Measurements from ENCODE around the gene ARID1A.
A peak's percentile ranks its signal among the peaks of the same experiment; 100 is the strongest.

Gene ARID1A

GRCh38 chr1:26761217-26761616 is 65.4 kb downstream of the ARID1A start:
- DNase-seq (ENCODE audit: low spot score) = no peak

DNA sequence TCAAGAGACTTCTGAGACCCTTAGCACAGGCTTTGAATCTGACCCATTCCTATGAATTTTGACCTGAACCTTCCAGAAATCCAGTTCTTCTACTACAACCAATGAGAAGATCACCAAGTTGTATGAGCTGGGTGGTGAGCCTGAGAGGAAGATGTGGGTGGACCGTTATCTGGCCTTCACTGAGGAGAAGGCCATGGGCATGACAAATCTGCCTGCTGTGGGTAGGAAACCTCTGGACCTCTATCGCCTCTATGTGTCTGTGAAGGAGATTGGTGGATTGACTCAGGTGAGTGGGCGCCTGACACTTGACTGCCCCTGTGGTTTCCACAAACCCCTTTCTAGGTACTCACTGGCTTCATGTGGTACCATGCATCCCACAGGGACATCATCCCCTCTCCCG is 71.9 kb downstream of the ARID1A start:
- no peak for DNase-seq (ENCODE audit: low spot score)

- DNase-seq (ENCODE audit: low spot score) = peak; percentile 70
These were observed 72.9 kb downstream of the ARID1A start for GRCh38 chr1:26768755-26769154.

DNA sequence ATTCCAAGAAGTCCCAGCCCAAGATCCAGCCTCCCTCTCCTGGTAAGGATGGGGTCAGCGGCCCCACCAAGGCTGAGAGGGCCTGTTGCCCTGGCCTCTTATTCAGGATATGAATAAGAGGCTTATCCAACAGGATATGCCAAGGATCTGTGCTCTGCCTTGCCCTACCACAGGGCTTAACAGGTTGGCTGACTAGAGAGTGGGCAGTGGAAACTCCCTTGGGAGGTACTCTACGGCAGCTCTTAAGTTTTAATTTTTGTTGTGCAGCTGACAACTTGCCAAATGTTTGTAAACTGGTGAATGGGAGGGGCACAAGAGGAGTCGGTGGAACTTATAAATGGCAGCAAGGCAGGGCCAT is 75.4 kb downstream of the ARID1A start:
- DNase-seq (ENCODE audit: low spot score) = no peak

DNA sequence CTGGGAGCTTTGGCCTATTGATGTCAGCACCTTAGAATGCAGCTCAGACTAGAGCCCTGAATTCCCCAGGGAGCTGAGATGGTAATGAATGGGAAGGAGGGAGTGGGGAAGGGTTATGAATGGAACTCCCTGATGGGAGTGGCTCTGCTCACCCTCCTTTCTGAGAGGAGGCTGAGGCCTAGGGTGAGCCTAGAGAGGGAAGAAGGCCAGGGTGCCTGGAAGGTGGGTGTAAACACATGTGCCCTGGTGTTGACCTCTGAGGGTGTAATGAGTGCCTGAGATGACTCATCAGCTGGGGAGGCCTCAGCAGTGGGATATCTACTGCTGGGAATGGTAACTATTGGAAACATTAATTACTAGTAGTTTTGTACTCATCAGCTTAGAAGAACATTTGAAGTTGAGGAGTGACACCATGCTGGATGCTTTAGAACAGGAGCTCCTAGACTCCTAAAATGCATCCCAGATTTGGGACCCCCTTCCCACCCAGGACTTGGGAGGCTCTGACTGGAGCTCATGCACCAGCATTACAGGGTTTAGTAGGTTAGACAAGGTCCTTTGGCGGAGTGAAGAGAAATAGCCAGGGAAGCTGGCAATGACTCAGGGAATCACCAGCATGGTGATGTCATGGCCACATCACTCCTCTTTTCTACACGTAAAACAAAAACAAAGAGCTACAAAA is 76.0 kb downstream of the ARID1A start:
- peak; percentile 98 for DNase-seq (ENCODE audit: low spot score)

DNA sequence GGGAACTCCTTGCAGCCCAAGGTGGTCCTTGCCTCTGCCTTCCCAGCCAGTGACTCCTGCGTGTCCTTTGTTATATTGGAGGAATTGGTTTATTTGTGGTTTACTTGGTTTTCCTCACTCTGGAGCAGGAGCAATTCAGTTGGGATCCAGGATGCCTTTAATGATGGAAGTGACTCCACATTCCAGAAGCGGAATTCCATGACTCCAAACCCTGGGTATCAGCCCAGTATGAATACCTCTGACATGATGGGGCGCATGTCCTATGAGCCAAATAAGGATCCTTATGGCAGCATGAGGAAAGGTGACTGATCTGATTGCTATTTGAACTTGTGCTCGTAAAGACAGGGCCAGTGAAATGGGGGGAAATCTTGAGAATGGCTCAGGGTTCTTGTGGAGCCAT is 76.9 kb downstream of the ARID1A start:
- peak; percentile 99 for DNase-seq (ENCODE audit: low spot score)

DNA sequence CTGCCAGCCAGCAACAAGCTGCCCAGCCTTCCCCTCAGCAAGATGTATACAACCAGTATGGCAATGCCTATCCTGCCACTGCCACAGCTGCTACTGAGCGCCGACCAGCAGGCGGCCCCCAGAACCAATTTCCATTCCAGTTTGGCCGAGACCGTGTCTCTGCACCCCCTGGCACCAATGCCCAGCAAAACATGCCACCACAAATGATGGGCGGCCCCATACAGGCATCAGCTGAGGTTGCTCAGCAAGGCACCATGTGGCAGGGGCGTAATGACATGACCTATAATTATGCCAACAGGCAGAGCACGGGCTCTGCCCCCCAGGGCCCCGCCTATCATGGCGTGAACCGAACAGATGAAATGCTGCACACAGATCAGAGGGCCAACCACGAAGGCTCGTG is 78.6 kb downstream of the ARID1A start:
- no peak for DNase-seq (ENCODE audit: low spot score)

DNA sequence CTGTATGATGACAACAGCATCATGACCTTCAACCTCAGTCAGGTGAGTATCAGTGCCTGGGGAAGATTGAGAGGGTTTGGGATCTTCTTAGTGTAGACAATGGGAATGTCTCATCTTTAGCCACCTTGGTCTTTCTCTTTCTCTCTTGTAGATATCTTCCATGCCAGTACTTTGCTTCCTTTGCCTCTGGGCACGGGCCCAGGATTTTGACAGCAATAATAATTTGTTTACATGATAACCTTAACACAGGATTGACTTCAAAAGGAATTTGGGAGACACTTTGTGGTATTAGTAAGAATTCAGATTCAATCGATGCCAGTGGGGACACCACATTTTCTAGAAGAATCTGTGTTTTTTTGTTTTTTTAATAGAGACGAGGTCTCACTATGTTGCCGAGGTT is 79.9 kb downstream of the ARID1A start:
- no peak for DNase-seq (ENCODE audit: low spot score)

GRCh38 chr1:26779098-26779668 is 83.4 kb downstream of the ARID1A start:
- no peak for DNase-seq (ENCODE audit: low spot score)

DNA sequence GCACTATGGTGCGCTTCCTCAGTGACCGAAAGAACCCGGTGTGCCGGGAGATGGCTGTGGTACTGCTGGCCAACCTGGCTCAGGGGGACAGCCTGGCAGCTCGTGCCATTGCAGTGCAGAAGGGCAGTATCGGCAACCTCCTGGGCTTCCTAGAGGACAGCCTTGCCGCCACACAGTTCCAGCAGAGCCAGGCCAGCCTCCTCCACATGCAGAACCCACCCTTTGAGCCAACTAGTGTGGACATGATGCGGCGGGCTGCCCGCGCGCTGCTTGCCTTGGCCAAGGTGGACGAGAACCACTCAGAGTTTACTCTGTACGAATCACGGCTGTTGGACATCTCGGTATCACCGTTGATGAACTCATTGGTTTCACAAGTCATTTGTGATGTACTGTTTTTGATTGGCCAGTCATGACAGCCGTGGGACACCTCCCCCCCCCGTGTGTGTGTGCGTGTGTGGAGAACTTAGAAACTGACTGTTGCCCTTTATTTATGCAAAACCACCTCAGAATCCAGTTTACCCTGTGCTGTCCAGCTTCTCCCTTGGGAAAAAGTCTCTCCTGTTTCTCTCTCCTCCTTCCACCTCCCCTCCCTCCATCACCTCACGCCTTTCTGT is 84.6 kb downstream of the ARID1A start:
- DNase-seq (ENCODE audit: low spot score) = no peak

GRCh38 chr1:26781206-26781825 is 85.5 kb downstream of the ARID1A start:
- no peak for DNase-seq (ENCODE audit: low spot score)

- DNase-seq (ENCODE audit: low spot score) = peak; percentile 34
These were observed 86.9 kb downstream of the ARID1A start for GRCh38 chr1:26782521-26783212.

DNA sequence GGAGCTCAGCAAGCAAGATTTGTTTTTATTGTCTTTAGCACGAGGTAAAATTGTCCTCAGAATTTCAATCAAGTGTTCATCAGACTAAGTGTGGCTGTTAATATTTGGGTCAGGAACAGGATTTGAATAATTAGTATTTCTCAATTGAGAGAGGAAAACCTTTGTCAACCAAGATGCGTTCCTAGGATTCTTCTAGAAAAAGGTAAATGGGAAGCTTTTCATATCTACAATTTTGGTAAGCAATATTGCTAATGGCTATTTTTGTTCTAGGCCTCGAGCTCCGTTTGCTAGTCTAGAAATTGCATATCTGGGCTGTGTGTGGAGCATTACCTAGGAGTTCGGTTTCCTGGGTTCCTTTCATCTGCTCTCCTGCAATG is 87.8 kb downstream of the ARID1A start:
- no peak for DNase-seq (ENCODE audit: low spot score)

- DNase-seq (ENCODE audit: low spot score) = peak; percentile 64
These were observed 88.4 kb downstream of the ARID1A start for GRCh38 chr1:26784023-26784871.

DNA sequence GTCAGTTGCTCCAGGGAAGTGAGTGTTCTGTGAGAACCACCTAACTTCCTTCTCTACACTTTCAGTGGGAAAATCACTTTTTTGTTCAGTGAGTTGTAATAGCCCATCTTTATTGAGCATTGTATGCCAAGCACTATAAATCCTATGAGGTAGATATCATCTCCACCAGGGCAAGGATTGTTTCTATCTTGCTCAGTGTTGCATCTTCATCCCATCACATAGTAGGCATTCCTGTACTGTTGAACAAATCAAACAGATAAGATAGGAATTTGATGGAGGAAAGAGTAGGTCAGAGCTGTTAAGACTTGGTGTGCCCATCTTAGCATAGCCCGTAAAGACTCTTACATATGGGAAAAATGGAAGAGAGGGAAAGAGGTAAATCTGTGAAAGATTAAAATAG is 89.1 kb downstream of the ARID1A start:
- DNase-seq (ENCODE audit: low spot score) = no peak

DNA sequence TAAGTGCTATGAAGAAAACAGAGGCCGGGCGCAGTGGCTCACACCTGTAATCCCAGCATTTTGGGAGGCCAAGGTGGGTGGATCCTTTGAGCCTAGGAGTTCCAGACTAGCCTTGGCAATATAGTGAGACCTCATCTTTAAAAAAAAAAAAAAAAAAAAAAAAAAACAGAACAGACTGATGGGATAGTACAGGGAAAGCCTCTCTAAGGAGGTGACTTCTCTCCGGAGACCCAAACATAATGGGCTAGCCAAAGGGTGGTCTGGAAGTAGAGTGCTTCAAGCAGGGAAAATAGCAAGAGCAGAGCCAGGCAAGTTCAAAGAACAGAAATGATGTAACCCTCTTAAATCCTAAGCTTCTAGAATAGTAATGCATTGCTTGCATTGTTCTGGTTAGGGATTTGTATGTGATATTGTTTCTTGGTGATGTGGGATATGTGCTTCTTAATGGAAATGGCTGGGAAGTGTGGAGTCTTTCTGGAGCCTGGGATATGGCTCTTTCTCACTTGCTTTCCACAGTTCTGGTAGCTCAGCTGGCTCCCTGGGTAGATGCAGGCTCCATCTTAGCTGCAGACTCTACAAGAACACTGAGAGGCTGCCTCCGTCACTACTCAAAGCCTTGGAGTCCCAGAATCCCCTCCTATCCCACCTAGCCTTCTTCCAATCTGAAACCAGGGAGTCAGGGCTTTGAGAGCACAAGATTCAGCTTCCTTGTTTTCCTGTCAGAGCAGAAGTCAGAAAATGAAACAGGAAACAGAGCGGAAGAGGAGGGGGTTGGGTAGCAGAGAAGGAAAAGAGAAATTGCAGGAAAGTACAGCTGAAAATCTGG is 90.0 kb downstream of the ARID1A start:
- peak; percentile 20 for DNase-seq (ENCODE audit: low spot score)

DNA sequence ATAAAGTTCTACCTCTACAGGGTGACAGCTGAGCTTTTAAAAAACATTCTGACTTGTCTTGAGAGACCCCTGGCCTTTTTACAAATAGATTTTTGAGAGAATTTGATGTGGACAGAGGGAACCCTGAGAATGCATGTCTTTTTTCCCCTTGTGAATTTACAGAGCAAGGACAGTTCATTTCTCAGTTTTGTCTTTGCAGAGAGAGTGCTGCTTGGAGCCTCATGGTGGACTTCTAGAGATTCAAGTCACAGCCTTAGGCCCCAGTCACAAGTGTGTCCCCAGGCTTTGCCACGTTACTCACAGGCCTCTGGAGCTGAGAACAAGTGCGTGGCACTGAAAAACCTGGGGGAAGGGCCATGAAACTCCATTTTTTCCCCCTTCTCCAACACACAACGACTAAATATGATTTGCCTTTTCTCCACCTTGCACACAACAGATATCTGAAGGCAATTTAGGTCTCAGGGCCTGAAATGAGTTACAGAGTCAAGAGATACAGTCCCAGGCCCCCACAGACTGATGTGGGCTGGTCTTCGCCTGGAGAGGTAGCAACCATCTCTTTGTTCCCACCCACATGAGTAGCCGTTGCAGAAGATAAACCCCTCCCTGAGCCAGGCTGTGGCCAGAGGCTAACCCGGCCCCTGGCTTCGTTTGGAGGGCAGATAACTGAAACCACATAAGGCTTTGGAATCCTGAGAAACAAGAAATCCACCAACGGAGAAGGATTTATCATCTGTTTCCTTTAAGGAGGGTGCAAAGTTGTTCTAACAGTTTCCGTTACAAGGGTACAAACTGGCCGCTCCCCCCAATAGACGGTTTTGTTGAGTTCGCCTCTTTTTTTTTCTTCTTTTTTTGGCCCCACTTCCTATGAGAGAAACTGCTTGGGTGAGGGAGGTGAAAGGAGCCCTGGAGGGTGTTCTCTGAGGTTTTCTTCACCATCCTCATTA is 90.9 kb downstream of the ARID1A start:
- peak; percentile 64 for DNase-seq (ENCODE audit: low spot score)

GRCh38 chr1:26787381-26787705 is 91.5 kb downstream of the ARID1A start:
- DNase-seq (ENCODE audit: low spot score) = no peak

- DNase-seq (ENCODE audit: low spot score) = peak; percentile 87
These were observed 92.1 kb downstream of the ARID1A start, which contains the start of gene PIGV for GRCh38 chr1:26787706-26788514. Gene PIGV (plus strand): TSS chr1:26787950. CDS start chr1:26790816, 2,866 bp downstream.
